Breast epithelium (tissue), 3 donors: Measurements from ENCODE around the gene TDRD12.

ENCODE experiments used
- POLR2A ChIP-seq: fragments of 450-650 bp; IDR thresholded peaks from one replicate; pipeline ENCODE4 v1.6.1; 2016; ENCODE audit warnings: antibody characterized with exemption, mild to moderate bottlenecking, moderate library complexity
- POLR2AphosphoS5 ChIP-seq, 3 donors: sonication (generic); formaldehyde crosslinking; IDR thresholded peaks; one replicate each; pipeline ENCODE4 v1.6.1; 2017; ENCODE audit warnings: antibody characterized with exemption in 3 of 3
- TF ChIP-seq, protein P1 (sequence below), 3 donors: fragments of 450-650 bp; IDR thresholded peaks; one replicate each; pipeline ENCODE4 v1.5.1; 2016 to 2017; ENCODE audit warnings: antibody characterized with exemption in 3 of 3, mild to moderate bottlenecking in 3 of 3, moderate library complexity in 3 of 3

DNA sequence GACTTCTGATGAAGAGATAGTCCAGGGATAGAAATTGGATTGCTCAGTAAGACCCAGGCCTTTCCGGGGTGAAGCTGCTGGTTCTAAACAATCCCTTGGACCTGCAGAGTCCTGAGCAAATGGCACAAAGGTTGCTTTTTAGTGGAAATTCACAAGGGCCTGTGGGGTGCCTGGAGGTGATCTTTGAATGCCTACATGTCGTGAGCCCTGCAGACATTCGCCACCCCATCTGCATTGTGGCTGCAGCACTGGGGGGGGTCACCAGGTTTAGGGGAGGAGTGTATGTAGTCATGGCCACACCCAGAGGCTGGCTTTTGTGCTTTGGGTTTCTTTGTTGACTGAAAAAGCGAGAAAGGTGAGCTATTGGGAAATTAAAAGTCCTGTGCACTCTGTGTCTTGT, 108.6 kb downstream of the TDRD12 start:
- no peak for TF ChIP-seq POLR2AphosphoS5 (IDR thresholded peaks at IDR 0.05)
- TF ChIP-seq, protein P1, sequence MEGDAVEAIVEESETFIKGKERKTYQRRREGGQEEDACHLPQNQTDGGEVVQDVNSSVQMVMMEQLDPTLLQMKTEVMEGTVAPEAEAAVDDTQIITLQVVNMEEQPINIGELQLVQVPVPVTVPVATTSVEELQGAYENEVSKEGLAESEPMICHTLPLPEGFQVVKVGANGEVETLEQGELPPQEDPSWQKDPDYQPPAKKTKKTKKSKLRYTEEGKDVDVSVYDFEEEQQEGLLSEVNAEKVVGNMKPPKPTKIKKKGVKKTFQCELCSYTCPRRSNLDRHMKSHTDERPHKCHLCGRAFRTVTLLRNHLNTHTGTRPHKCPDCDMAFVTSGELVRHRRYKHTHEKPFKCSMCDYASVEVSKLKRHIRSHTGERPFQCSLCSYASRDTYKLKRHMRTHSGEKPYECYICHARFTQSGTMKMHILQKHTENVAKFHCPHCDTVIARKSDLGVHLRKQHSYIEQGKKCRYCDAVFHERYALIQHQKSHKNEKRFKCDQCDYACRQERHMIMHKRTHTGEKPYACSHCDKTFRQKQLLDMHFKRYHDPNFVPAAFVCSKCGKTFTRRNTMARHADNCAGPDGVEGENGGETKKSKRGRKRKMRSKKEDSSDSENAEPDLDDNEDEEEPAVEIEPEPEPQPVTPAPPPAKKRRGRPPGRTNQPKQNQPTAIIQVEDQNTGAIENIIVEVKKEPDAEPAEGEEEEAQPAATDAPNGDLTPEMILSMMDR (IDR thresholded peaks at IDR 0.05) = no peak
- no peak for TF ChIP-seq POLR2A
